ENCODE results near the gene ARHGEF7.

Gene ARHGEF7

GRCh38 chr13:111111376-111111937 lies 3.7 kb upstream of the ARHGEF7 start:
- DNase-seq: no peak

- DNase-seq: no peak
Observed at GRCh38 chr13:111112196-111112595, 2.9 kb upstream of the ARHGEF7 start.

DNA sequence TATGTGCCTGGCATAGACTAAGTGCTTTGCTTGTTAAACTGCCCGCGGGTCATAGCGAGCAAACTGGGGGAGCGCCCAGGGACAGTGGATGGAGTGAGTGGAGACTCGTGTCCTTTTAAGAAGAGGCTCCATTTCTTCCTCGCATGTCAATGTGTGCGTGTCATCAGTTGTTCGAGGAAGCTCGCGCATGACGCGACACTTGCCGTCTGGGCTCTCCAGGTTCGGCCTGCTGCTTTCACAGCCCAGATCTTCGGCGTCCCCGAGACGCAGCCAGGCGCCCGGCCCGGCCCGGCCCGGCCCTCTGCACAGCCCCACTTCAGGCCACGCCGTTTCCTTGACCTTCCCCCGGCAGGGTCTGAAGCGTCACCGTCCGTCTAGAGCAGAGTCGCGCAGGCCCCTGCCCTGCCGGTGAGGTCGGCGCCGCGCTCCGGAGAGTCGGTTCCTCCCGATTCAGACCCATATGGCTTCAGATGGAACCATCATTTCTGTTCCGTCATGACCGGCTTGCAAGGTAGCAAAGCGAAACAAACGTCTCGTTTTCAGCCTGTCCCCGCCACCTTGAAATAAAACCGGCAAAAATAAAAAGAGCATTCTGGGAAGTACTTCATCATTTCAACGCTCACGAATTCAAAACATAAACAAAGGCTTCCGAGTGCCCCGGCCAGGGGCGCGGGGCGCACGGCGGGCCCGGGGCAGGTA lies 599 bp upstream of the ARHGEF7 start:
- no peak for DNase-seq

DNA sequence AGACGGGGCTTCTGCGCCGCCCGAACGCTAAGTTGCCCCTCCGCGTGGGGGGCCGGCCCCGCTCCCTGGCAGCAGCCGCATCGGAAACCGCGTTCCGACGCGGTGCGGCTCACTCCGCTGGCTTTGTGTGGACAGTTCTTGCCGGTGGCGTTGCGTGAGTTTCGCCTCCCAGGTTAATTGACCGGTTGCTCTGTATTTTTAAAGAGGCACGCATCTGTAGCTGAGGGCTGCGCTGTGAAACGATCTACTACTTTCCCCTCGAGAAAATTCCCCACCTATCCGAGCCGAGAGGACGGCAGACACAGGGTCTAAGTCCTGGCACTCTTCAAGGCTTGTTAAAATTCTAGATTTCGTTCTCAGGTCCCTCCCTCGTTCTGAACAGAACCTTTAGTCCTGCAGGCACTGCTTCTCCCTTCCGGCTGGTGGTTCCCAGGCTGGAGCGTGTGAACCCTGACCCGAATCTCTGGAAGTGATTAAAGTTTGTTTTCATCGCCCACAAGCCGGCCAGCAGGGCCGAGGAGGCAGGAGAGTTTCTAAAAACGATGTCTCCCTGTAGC lies 933 bp downstream of the ARHGEF7 start:
- no peak for DNase-seq

DNA sequence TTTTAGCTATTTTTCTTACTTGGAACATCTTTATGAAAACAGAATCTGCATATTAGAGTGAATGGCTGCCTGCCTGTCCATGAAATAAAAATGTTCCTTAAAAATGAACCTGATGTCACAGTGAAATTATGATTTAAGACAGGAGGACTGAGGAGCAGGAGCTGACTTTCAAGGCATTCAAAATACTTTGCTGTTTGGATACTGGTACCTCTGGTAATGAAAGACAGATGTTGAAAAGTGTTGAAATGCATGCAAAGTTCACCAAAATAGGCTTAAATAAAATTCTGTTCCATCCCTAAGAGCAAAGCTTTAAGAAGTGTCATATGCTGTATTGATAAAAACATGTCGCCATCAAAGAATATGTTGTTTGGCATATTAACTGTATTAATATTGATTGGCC lies 1.7 kb downstream of the ARHGEF7 start:
- no peak for DNase-seq

DNA sequence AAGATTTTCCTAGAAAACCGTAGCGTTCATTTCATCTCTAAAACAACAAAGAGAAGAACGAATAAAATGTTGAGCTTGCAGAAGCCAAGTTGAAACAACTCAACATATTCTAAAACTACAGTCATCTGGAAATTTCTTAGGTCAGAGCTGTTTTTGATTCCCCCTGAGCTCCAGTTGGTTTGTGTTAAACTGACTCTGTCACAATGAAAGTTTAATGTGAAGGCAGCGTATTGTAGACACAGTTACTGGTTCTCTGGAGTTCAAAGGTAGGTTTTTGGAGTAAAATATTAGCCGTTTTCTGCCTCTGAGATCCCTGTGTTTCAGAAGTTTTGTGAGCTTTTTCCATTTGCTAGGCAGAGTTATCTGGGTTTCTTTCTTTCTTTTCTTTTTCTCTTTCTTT lies 2.2 kb downstream of the ARHGEF7 start:
- no peak for DNase-seq

DNA sequence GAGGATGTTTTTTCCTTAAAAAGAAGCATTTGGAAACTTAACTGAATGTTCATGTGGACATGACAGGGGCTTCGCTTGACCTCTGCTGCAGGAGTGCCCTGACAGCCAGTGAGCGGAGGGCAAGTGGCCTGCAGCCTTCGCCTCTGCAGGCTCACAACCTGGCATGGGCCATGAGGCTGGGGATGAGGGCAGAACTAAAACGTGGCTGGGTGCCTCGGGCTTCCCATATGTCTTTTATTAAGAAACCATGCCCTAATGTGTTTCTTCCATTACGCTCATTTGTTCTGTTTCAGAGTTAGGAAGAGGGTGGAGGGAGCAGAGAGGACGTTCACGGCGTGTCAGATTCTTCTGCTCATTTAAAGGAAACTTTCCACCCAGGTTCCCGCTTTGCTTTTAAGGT lies 2.9 kb downstream of the ARHGEF7 start:
- no peak for DNase-seq

GRCh38 chr13:111118898-111119607 lies 3.9 kb downstream of the ARHGEF7 start:
- DNase-seq: no peak

- DNase-seq: no peak
Observed at GRCh38 chr13:111119966-111120365, 4.9 kb downstream of the ARHGEF7 start.

DNA sequence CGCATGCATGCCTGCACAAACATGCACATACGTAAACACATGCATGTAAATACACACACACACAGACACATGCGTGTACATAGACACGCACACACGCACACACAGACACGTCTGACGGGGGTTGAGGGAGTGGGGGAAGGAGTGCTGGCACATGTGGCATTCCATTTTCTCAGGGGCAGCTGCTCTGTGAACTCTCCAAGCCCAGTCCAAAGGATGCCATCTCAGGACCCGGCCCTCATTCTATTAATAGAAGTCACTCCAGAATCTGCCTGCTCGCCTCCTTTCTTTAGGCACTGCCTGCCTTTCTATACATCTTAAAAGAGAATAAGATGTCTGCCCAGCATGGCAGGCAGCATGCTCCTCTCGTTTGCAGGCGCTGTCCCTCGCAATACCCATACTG lies 5.3 kb downstream of the ARHGEF7 start:
- no peak for DNase-seq

DNA sequence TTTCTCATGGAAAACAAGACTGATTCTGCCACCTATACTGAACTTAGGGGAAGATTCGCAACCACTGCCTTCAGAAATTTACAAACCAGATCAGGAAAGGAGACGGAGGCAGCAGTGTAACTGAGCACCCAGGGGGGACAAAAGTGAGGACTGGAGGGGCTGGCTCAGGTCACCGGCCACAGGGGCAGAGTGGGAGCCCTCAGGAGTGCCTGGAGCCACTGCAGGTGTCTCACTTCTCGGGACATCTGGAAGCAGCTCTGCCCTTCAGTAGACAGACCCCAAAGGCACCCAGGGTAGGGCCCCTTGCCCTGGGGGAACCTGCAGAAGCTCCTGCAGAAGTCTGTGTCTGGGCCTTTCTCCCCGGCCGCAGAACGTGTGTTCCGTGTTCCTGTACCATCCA lies 5.8 kb downstream of the ARHGEF7 start:
- no peak for DNase-seq

DNA sequence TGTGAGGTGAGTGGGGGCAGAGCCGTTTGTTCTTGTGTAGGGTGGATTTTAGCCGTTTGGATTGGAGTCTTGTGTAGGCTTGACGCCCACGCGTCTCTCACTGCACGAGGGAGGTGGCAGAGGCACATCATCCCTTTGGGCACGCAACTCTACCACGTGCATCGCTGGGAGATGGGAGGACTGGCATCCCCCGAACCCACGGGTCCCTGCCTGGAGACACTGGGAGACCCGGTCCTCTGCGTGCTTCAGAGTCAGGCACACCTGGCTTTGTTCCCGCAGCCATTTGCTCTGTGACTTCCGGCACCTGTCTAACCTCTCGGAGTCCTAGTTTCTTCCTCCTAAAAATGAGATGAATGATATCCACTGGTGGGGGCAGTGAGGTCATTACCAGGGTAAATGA lies 6.4 kb downstream of the ARHGEF7 start:
- no peak for DNase-seq

DNA sequence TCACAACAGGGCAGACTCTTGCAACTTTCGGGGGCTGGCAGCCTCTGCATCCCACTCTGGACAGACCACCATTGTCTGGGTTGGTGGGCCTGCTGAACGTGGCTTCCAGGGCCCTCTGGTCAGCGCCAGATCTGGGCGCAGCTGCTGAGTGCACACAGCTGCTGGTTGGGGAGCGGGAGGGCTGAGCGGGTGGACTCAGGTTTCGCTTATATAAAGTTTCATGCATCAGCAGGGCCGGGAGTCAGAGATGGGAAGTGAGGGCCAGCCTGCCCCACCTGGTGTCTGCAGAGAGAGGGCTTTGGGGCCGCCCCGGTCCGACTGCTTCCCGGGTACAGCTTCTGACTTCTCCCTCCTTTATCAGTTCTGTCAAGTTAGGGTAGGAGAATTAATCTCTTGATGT lies 6.9 kb downstream of the ARHGEF7 start:
- DNase-seq: no peak

DNA sequence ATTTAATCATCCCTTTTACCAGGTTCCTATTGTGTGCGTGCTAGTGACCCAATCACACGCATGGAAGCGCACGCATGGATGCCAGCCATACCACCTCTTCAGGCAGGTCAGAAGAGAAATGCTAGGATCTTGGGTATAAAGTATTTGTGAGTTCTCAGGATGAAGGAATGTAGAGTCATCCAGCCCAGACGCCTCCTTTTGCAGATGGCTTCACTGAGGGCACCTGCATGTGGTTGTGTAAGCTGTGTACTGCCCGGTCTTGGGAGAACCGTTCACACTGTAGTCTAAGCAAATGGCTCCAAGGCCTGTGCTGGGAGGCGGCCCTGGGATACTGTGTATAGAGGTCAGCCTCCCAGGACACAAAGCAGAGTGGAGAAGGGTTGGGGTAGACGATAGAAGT lies 7.5 kb downstream of the ARHGEF7 start:
- DNase-seq: no peak

DNA sequence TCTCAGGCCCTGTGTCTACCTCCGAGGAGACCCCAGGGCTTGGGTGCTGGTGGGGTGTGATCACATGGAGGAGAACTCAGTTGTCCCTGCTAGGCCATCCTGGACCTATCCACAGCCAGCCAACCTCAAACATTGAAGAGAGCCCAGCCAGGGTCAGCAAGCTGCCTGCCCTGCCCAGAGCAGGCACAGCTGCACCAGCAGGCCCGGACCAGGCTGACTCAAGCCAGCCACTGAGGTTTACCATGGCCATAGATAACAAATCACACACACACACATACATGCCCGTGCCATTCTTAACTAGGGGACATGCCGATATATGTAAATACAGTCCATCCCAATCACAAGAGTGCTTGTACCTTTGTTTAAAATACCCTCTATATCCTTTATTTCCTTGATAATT lies 8.1 kb downstream of the ARHGEF7 start:
- no peak for DNase-seq

DNA sequence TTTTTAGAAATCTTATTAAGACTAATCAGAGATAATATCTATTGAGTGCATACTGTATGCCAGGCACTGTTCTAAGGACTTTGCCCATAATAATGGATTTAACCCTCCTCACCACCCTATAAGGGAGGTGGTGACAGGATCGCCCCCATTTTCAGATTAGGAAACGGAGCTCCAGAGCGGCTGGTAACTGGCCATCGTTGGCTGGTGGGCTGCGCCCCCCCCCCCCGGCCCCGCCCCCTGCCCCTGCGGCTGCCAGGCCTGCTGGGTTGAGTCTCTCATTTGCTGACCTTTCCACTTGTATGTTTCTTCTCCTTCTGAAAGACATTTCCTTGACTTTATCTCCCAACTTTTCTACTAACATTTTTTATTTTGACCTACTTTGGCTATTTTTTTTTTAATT lies 8.5 kb downstream of the ARHGEF7 start:
- no peak for DNase-seq

- no peak for DNase-seq
Observed at GRCh38 chr13:111126509-111126908, 11.4 kb downstream of the ARHGEF7 start.

GRCh38 chr13:111129465-111130115 lies 14.5 kb downstream of the ARHGEF7 start:
- no peak for DNase-seq

DNA sequence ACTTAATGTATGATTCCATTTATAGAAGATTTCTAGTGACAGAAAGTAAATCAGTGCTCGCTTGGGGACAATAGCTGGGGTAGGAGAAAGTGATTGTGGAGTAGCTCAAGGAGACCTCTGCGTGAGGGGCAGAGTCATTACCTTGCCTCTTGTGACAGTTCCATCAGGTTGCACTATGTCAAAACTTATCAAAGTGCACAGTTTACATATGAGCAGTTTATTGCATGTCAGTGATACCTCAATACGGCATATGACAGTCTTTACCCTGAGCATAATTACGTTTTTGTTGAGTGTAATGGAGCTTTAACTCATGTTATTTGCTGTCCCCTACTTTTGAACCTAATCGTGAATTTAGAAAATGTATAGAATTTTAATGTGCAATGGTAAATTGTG lies 15.0 kb downstream of the ARHGEF7 start:
- DNase-seq: no peak

- DNase-seq: no peak
Observed at GRCh38 chr13:111131048-111131447, 15.9 kb downstream of the ARHGEF7 start.

DNA sequence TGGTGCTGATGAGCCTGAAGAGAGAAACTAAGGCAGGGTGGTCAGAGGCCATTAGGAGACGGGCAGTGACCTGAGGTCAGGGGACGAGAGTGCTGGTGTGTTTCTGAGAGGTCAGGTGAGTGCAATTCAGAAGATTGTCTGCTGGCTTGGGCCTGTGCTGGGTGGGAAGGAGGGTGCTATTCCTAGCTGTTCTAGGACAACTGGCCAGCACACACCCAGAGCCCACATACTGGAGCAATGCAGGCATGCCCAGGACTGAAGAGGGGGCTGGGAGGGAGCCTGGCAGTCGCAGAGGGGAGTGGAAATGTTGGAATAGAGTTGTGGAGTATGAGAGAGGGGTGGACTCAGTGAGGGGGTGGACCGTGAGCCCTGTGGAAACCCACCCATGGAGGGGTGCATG lies 16.5 kb downstream of the ARHGEF7 start:
- no peak for DNase-seq

DNA sequence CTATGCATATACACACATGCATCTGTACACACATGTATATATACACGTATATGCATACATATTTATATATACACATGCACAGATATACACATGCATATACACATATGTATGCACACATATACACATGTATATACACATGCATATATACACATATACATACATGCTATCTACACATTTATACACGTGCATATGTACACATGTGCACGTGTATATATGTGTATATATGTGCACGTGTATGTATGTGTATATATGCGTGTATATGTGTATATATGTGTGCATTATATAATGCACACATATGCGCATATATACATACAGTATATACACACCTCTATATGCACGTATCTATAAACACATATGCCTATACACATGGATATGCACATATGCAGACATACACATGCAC lies 17.8 kb downstream of the ARHGEF7 start:
- no peak for DNase-seq

DNA sequence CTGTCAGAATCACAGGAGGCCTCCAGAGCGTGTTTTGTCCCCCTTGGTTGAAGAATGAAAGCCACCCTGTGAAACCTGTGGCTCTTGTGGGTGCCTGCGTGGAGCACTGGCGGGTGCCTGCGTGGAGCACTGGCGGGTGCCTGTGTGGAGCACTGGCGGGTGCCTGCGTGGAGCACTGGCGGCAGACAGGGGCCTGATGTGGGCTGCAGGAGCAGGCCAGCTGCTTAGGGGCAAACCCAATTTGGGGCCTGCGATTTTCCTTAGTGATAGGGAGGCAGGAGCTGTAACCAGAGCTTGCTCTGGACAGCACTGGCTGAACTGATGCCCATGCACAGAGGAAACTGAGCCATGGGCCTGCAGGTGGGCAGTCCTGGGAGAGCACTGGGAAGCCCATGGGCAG lies 24.3 kb downstream of the ARHGEF7 start:
- no peak for DNase-seq
